IPS DF 6.9 (cell line): ENCODE data around the gene PUM2.
"Not testable (repeated sequence)": the region's sequence is repeated elsewhere in the genome, so short reads cannot be mapped to it uniquely, and the experiment has no call there.

Experiments
- DNase-seq: peaks from one replicate; pipeline ENCODE4 v3.0.0-alpha.2; 2013; ENCODE audit warnings: low read depth, low spot score
- H3K27ac ChIP-seq: one replicate; pipeline ENCODE4 v1.5.1; 2013; ENCODE audit warnings: low read length, control low read depth
- H3K27me3 ChIP-seq: 2 replicates; pipeline ENCODE4 v1.6.1; 2013; ENCODE audit warnings: mild to moderate bottlenecking, low read length; ENCODE audit not compliant: control insufficient read depth, insufficient read depth
- H3K36me3 ChIP-seq: 2 replicates; pipeline ENCODE4 v1.6.1; 2013; ENCODE audit warnings: low read length; ENCODE audit not compliant: control insufficient read depth, insufficient read depth
- H3K4me1 ChIP-seq: 2 replicates; pipeline ENCODE4 v1.6.1; 2013; ENCODE audit warnings: low read length; ENCODE audit not compliant: control insufficient read depth, insufficient read depth
- H3K4me3 ChIP-seq: 2 replicates; pipeline ENCODE4 v1.5.1; 2013; ENCODE audit warnings: mild to moderate bottlenecking, low read length
- H3K9me3 ChIP-seq: 2 replicates; pipeline ENCODE4 v1.6.1; 2013; ENCODE audit warnings: low read length, inconsistent platforms; ENCODE audit not compliant: control insufficient read depth, insufficient read depth
- WGBS: extraction: QIAGEN DNeasy Blood & Tissue Kit; methylation state at CpG from one replicate; pipeline ENCODE4 v1.1.7; 2013; ENCODE audit warnings: mixed read lengths, missing lambda C conversion rate; ENCODE audit not compliant: insufficient read length, insufficient coverage; 5-methylcytosine and 5-hydroxymethylcytosine counted together

Gene PUM2

GRCh38 chr2:20257411-20257810 lies 93.2 kb downstream of the PUM2 start:
- peaks cover 7% of the 10 kb centered on the region; the same call in 1 of the 2 replicates for H3K36me3 ChIP-seq
- H3K27me3 ChIP-seq = no peaks in the 10 kb centered on the region
- no peaks in the 10 kb centered on the region for H3K9me3 ChIP-seq
- no peaks in the 10 kb centered on the region for H3K4me1 ChIP-seq
- no CpG with 5 or more reads among the region's 1 CpG for WGBS
- no peak overlapping the region for H3K4me3 ChIP-seq
- DNase-seq = no peak
- H3K27ac ChIP-seq = no peak overlapping the region

GRCh38 chr2:20254731-20255130 lies 95.9 kb downstream of the PUM2 start:
- Histone ChIP-seq H3K4me3 (no peak overlapping the region), H3K27me3 (no peaks in the 10 kb centered on the region), H3K9me3 (no peaks in the 10 kb centered on the region), H3K4me1 (no peaks in the 10 kb centered on the region), H3K27ac (no peak overlapping the region), H3K36me3 (peaks cover 7% of the 10 kb centered on the region; the same call in 1 of the 2 replicates)
- no CpG with 5 or more reads among the region's 4 CpGs for WGBS
- no peak for DNase-seq

- H3K9me3 ChIP-seq = no peaks in the 10 kb centered on the region
- no peak for DNase-seq
- no peaks in the 10 kb centered on the region for H3K27me3 ChIP-seq
- H3K4me3 ChIP-seq = no peak overlapping the region
- H3K36me3 ChIP-seq = peaks cover 7% of the 10 kb centered on the region; the same call in 1 of the 2 replicates
- H3K27ac ChIP-seq = no peak overlapping the region
- no peaks in the 10 kb centered on the region for H3K4me1 ChIP-seq
These were observed 100.2 kb downstream of the PUM2 start for GRCh38 chr2:20250436-20250835.

- Histone ChIP-seq H3K4me3 (no peak overlapping the region), H3K27me3 (no peaks in the 10 kb centered on the region), H3K4me1 (no peaks in the 10 kb centered on the region), H3K27ac (no peak overlapping the region), H3K36me3 (peaks cover 7% of the 10 kb centered on the region; the same call in 1 of the 2 replicates), H3K9me3 (no peaks in the 10 kb centered on the region)
- no CpG with 5 or more reads among the region's 6 CpGs for WGBS
- no peak for DNase-seq
These were observed 101.5 kb downstream of the PUM2 start for GRCh38 chr2:20249170-20249569.

GRCh38 chr2:20247084-20247483 lies 103.6 kb downstream of the PUM2 start:
- no peaks in the 10 kb centered on the region; the same call in 1 of the 2 replicates for H3K36me3 ChIP-seq
- WGBS = no CpG with 5 or more reads among the region's 1 CpG

GRCh38 chr2:20243637-20244036 lies 107.0 kb downstream of the PUM2 start:
- H3K4me3 ChIP-seq, H3K36me3 ChIP-seq, DNase-seq, H3K27ac ChIP-seq, H3K27me3 ChIP-seq, H3K4me1 ChIP-seq, H3K9me3 ChIP-seq: not testable (repeated sequence)
- WGBS = no CpG with 5 or more reads among the region's 5 CpGs

More at GRCh38 chr2:20247084-20247483, 103.6 kb downstream of the PUM2 start:
- Histone ChIP-seq H3K4me3 (no peak overlapping the region), H3K27ac (no peak overlapping the region), H3K4me1 (no peaks in the 10 kb centered on the region), H3K27me3 (no peaks in the 10 kb centered on the region), H3K9me3 (no peaks in the 10 kb centered on the region)
- no peak for DNase-seq

GRCh38 chr2:20242727-20243377 lies 107.8 kb downstream of the PUM2 start:
- no CpG with 5 or more reads among the region's 9 CpGs for WGBS
- no peaks in the 10 kb centered on the region for H3K36me3 ChIP-seq

GRCh38 chr2:20241973-20242726 lies 108.5 kb downstream of the PUM2 start:
- Histone ChIP-seq H3K4me1 (no peaks in the 10 kb centered on the region), H3K4me3 (no peak overlapping the region), H3K9me3 (no peaks in the 10 kb centered on the region), H3K27me3 (no peaks in the 10 kb centered on the region), H3K36me3 (no peaks in the 10 kb centered on the region), H3K27ac (no peak overlapping the region)
- no CpG with 5 or more reads among the region's 43 CpGs for WGBS
- DNase-seq = no peak

More at GRCh38 chr2:20242727-20243377, 107.8 kb downstream of the PUM2 start:
- no peak overlapping the region for H3K4me3 ChIP-seq
- no peak for DNase-seq
- H3K27me3 ChIP-seq = no peaks in the 10 kb centered on the region
- no peaks in the 10 kb centered on the region for H3K9me3 ChIP-seq
- H3K27ac ChIP-seq = no peak overlapping the region
- H3K4me1 ChIP-seq = no peaks in the 10 kb centered on the region

GRCh38 chr2:20240291-20240690 lies 110.4 kb downstream of the PUM2 start:
- no CpG with 5 or more reads among the region's 6 CpGs for WGBS
- H3K4me1 ChIP-seq, DNase-seq, H3K27me3 ChIP-seq, H3K9me3 ChIP-seq, H3K27ac ChIP-seq, H3K4me3 ChIP-seq, H3K36me3 ChIP-seq: not testable (repeated sequence)

GRCh38 chr2:20236496-20236895 lies 114.1 kb downstream of the PUM2 start:
- Histone ChIP-seq H3K9me3 (no peaks in the 10 kb centered on the region), H3K36me3 (no peaks in the 10 kb centered on the region), H3K27ac (no peak overlapping the region), H3K27me3 (no peaks in the 10 kb centered on the region), H3K4me1 (peaks cover 4% of the 10 kb centered on the region; the same call in 1 of the 2 replicates), H3K4me3 (no peak overlapping the region)
- no CpG with 5 or more reads among the region's 5 CpGs for WGBS
- DNase-seq = no peak
